Measurements from ENCODE around the gene ERVFRD-1.

Gene ERVFRD-1

DNA sequence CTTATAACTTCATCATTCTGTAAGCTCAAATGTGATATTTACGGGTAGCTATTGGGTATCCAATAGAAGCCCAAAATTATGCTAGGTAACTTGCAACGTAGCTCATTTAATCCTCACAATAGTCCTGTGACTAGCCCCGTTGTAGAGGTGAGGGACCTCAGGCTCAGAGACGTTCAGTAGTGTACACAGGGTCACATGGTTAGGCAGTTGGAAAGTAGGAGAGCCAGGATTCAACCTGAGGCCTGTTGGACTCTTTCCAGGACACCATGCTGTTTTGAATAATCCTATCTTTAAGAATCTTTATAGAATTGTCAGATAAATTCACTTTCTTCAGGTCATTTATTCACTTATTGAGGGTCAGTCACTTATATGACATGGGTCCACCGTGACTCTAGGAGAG lies 58.2 kb downstream of the ERVFRD-1 start:
- Histone ChIP-seq H3K27ac (no peak overlapping the region), H3K4me3 (no peak overlapping the region)
- DNase-seq (ENCODE audit: low spot score), result no peak
- TF ChIP-seq, protein P1, sequence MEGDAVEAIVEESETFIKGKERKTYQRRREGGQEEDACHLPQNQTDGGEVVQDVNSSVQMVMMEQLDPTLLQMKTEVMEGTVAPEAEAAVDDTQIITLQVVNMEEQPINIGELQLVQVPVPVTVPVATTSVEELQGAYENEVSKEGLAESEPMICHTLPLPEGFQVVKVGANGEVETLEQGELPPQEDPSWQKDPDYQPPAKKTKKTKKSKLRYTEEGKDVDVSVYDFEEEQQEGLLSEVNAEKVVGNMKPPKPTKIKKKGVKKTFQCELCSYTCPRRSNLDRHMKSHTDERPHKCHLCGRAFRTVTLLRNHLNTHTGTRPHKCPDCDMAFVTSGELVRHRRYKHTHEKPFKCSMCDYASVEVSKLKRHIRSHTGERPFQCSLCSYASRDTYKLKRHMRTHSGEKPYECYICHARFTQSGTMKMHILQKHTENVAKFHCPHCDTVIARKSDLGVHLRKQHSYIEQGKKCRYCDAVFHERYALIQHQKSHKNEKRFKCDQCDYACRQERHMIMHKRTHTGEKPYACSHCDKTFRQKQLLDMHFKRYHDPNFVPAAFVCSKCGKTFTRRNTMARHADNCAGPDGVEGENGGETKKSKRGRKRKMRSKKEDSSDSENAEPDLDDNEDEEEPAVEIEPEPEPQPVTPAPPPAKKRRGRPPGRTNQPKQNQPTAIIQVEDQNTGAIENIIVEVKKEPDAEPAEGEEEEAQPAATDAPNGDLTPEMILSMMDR (IDR thresholded peaks at IDR 0.05), result no peak
